Subcutaneous abdominal adipose tissue (tissue), 5 donors: ENCODE measurements around the gene CELA3B.
"Not testable (repeated sequence)": the region's sequence is repeated elsewhere in the genome, so short reads cannot be mapped to it uniquely, and the experiment has no call there.

Experiments used
- H3K27ac ChIP-seq: one replicate; pipeline ENCODE4 v1.7.0; 2013; ENCODE audit warnings: low read depth, mild to moderate bottlenecking, inconsistent platforms, low read length, moderate library complexity
- H3K27me3 ChIP-seq, 5 donors: one replicate each; pipeline ENCODE4 v1.7.0; 2013; ENCODE audit warnings: low read length in 5 of 5, inconsistent platforms in 1 of 5; ENCODE audit not compliant: control insufficient read depth in 5 of 5, insufficient read depth in 4 of 5
- H3K36me3 ChIP-seq, 5 donors: one replicate each; pipeline ENCODE4 v1.7.0; 2013; ENCODE audit warnings: low read length in 5 of 5; ENCODE audit not compliant: control insufficient read depth in 5 of 5, insufficient read depth in 5 of 5
- H3K4me1 ChIP-seq, 5 donors: one replicate each; pipeline ENCODE4 v1.7.0; 2013; ENCODE audit warnings: low read length in 5 of 5, mild to moderate bottlenecking in 3 of 5, moderate library complexity in 1 of 5; ENCODE audit not compliant: control insufficient read depth in 5 of 5, insufficient read depth in 5 of 5
- H3K4me3 ChIP-seq, 5 donors: one replicate each; pipeline ENCODE4 v1.7.0; 2013; ENCODE audit warnings: low read length in 5 of 5, low read depth in 1 of 5
- H3K9ac ChIP-seq, 5 donors: one replicate each; pipeline ENCODE4 v1.7.0; 2013; ENCODE audit warnings: low read length in 5 of 5, mild to moderate bottlenecking in 4 of 5, moderate library complexity in 3 of 5
- H3K9me3 ChIP-seq, 5 donors: one replicate each; pipeline ENCODE4 v1.7.0; 2013; ENCODE audit warnings: low read length in 5 of 5; ENCODE audit not compliant: control insufficient read depth in 5 of 5
- donor health status: healthy.
- donor health status: healthy.
- donor health status: healthy.
- donor health status: healthy.
- donor health status: healthy.

The CELA3B gene

GRCh38 chr1:21975296-21975695 is 1.5 kb upstream of the CELA3B start:
- not testable (repeated sequence) for H3K27ac ChIP-seq, H3K9me3 ChIP-seq, H3K9ac ChIP-seq, H3K4me1 ChIP-seq, H3K36me3 ChIP-seq, H3K4me3 ChIP-seq, H3K27me3 ChIP-seq

GRCh38 chr1:21978209-21978608 is 1.4 kb downstream of the CELA3B start:
- not testable (repeated sequence) for H3K36me3 ChIP-seq, H3K9ac ChIP-seq, H3K4me1 ChIP-seq, H3K4me3 ChIP-seq, H3K27ac ChIP-seq, H3K9me3 ChIP-seq, H3K27me3 ChIP-seq

DNA sequence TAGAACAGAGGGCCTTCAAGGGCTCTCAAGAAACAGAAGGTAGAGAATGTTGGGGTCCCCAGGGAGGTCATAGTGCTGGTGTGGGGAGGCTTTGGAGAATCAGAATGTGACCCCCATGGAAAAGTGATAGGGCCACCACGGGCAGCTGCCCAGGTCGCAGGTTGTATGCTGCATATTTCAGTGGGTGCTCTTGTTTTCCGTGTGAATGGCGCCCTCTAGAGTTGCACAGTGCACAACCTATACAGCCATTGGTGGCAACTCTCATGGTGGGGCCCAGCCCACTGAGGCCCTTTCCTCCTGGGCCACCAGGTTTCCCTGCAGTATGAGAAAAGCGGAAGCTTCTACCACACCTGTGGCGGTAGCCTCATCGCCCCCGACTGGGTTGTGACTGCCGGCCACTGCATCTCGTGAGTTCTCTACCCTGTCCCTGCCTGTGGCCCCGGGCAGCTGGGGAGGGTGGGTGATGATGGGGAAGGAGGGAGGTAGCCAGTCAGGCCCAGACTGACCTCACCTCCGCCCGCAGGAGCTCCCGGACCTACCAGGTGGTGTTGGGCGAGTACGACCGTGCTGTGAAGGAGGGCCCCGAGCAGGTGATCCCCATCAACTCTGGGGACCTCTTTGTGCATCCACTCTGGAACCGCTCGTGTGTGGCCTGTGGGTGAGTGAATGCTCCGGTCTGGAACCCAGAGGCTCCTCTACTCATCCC is 3.8 kb downstream of the CELA3B start:
- not testable (repeated sequence) for H3K9ac ChIP-seq, H3K27me3 ChIP-seq, H3K9me3 ChIP-seq, H3K4me1 ChIP-seq, H3K4me3 ChIP-seq, H3K27ac ChIP-seq, H3K36me3 ChIP-seq

GRCh38 chr1:21981253-21981652 is 4.4 kb downstream of the CELA3B start:
- H3K9ac ChIP-seq, H3K9me3 ChIP-seq, H3K36me3 ChIP-seq, H3K4me3 ChIP-seq, H3K27me3 ChIP-seq, H3K27ac ChIP-seq, H3K4me1 ChIP-seq: not testable (repeated sequence)

DNA sequence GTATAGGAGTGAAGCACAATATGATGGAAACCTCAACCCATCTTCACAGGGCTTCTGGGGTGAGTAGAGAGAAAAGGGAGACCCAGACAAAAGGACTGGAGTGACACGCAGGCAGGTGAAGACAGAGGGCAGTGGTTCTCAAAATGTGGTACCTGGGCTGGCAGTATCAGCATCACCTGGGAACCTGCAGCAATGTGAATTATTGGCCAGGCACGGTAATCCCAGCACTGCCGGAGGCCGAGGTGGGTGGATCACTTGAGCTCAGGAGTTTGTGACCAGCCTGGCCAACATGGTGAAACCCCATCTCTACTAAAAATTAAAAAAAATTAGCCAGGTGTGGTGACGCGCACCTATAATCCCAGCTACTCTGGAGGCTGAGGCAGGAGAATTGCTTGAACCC is 5.3 kb downstream of the CELA3B start:
- H3K36me3 ChIP-seq, H3K9me3 ChIP-seq, H3K27me3 ChIP-seq, H3K4me1 ChIP-seq, H3K4me3 ChIP-seq, H3K27ac ChIP-seq, H3K9ac ChIP-seq: not testable (repeated sequence)

GRCh38 chr1:21983539-21983938 is 6.7 kb downstream of the CELA3B start:
- not testable (repeated sequence) for H3K9ac ChIP-seq, H3K36me3 ChIP-seq, H3K4me3 ChIP-seq, H3K4me1 ChIP-seq, H3K9me3 ChIP-seq, H3K27ac ChIP-seq, H3K27me3 ChIP-seq

DNA sequence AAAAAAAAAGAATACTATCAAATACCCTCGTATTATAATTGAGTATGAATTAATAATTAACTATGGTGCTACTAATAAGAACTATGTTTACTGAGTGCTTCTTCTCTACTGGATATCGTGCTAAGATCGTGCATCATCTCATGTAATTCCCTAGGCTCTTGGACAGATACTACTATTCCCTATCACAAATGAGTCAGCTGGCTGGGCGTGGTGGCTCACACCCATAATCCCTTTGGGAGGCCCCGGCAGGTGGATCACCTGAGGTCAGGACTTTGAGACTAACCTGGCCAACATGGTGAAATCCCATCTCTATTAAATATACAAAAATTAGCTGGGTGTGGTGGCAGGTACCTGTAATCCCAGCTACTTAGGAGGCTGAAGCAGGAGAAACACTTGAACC is 9.1 kb downstream of the CELA3B start:
- H3K36me3 ChIP-seq, H3K4me3 ChIP-seq: not testable (repeated sequence)

DNA sequence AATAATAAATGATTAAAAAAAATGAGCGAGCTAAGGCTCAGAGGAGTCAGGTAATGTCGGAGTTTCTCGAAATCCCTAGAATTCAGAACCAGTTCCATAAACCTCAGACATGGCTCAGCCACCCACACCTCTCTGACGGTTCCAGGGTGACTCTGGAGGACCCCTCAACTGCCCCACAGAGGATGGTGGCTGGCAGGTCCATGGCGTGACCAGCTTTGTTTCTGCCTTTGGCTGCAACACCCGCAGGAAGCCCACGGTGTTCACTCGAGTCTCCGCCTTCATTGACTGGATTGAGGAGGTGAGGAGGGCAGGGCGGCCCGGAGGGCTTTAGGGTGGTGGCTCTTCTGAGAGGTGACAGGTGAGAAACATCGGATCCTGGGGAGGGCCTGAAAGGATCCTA is 9.6 kb downstream of the CELA3B start:
- H3K27me3 ChIP-seq, H3K9ac ChIP-seq, H3K4me3 ChIP-seq, H3K27ac ChIP-seq, H3K36me3 ChIP-seq, H3K4me1 ChIP-seq, H3K9me3 ChIP-seq: not testable (repeated sequence)

More for the DNA sequence above, 9.1 kb downstream of the CELA3B start:
- H3K9ac ChIP-seq, H3K4me1 ChIP-seq, H3K27me3 ChIP-seq, H3K9me3 ChIP-seq, H3K27ac ChIP-seq: not testable (repeated sequence)

- H3K27me3 ChIP-seq, H3K4me1 ChIP-seq, H3K4me3 ChIP-seq, H3K27ac ChIP-seq, H3K36me3 ChIP-seq, H3K9me3 ChIP-seq, H3K9ac ChIP-seq: not testable (repeated sequence)
Observed at GRCh38 chr1:21989672-21990393, 13.0 kb downstream of the CELA3B start.

DNA sequence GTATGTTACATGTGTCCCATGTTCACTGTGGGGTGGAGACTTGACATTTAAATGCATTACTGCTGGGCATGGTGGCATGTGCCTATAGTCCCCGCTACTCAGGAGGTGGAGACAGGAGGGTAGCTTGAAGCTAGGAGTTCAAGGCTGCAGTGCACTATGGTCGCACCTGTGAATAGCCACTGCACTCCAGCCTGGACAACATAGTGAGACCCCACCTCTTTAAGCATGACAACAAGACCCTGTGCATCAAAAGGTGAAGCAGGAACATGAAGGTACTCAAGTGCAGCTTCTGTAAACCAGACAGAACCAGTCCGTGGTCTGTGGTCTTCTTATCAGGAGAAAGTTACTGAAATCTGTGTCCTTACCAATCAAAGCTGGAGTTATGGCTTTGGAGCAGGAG is 15.4 kb downstream of the CELA3B start:
- H3K4me1 ChIP-seq, H3K9me3 ChIP-seq, H3K27me3 ChIP-seq, H3K9ac ChIP-seq, H3K36me3 ChIP-seq, H3K4me3 ChIP-seq, H3K27ac ChIP-seq: not testable (repeated sequence)
